Panc1 (cell line): Measurements from ENCODE around the gene CDIP1. TPM values are rescaled to one million over a fixed set of nuclear protein-coding genes. Genes with fewer than 3 reads are reported as not detected.

Experiments used
- ATAC-seq: fragments of 200-7000 bp; cut with Tn5 transposase; 2 replicates; pipeline ENCODE4 v1.9.1; 2020; ENCODE audit warnings: mild to moderate bottlenecking, moderate library complexity
- BruUV-seq: library from RNA; stranded (reverse); fragments of 400-500 nt; replicated peaks from 2 replicates; lab custom pipeline; 2021; lab: Mats Ljungman, UMichigan
- CTCF ChIA-PET: fragments of 300-600 bp; sonication (Branson Sonifier 250); formaldehyde crosslinking; loops from one replicate; lab custom pipeline; 2022; ENCODE audit warnings: antibody characterized with exemption; lab: Charles Lee
- POLR2A ChIA-PET: fragments of 300-600 bp; sonication (Branson Sonifier 250); formaldehyde crosslinking; loops from one replicate; lab custom pipeline; 2022; ENCODE audit warnings: antibody characterized with exemption; lab: Charles Lee
- DNase-seq: peaks from one replicate; pipeline ENCODE4 v3.0.0-alpha.2; 2010; ENCODE audit warnings: low read depth, low spot score
- H3K27ac ChIP-seq: 2 replicates; pipeline ENCODE4 v1.5.1; 2011; ENCODE audit warnings: mild to moderate bottlenecking, low read length, inconsistent platforms
- H3K27me3 ChIP-seq: fragments of 200-500 bp; sonication (Bioruptor generic); 2 replicates; pipeline ENCODE4 v1.6.0; 2014; ENCODE audit warnings: low read length, inconsistent platforms; ENCODE audit not compliant: control insufficient read depth, insufficient read depth
- H3K36me3 ChIP-seq: fragments of 200-500 bp; sonication (Bioruptor generic); 2 replicates; pipeline ENCODE4 v1.5.1; 2014; ENCODE audit warnings: inconsistent platforms, mild to moderate bottlenecking, low read length, moderate library complexity; ENCODE audit not compliant: control insufficient read depth, insufficient read depth
- H3K4me1 ChIP-seq: 2 replicates; pipeline ENCODE4 v1.5.1; 2011; ENCODE audit warnings: inconsistent platforms, mild to moderate bottlenecking, low read length, moderate library complexity; ENCODE audit not compliant: control insufficient read depth, insufficient read depth
- H3K4me3 ChIP-seq, 2 experiments: 2 replicates each; pipeline ENCODE4 v1.5.1; 2011 to 2012; ENCODE audit warnings: low read depth in 2 of 2, low read length in 2 of 2, mild to moderate bottlenecking in 2 of 2, inconsistent platforms in 1 of 2, moderate library complexity in 1 of 2
- H3K9me3 ChIP-seq: fragments of 200-500 bp; sonication (Bioruptor generic); 2 replicates; pipeline ENCODE4 v1.5.1; 2014; ENCODE audit warnings: low read depth, mild to moderate bottlenecking, inconsistent platforms, low read length, moderate library complexity; ENCODE audit not compliant: control insufficient read depth, insufficient read depth
- POLR2AphosphoS5 ChIP-seq: IDR thresholded peaks from 2 replicates; pipeline ENCODE4 v1.6.1; 2012; ENCODE audit warnings: mild to moderate bottlenecking, low read depth, low read length, moderate library complexity
- SIN3A ChIP-seq: IDR thresholded peaks from 2 replicates; pipeline ENCODE4 v1.6.1; 2012; ENCODE audit warnings: low read depth, mild to moderate bottlenecking, low read length, moderate library complexity, borderline replicate concordance; ENCODE audit not compliant: insufficient read depth
- TCF7L2 ChIP-seq: IDR thresholded peaks from 2 replicates; pipeline ENCODE4 v1.6.1; 2011; ENCODE audit warnings: mild to moderate bottlenecking, low read depth, low read length, inconsistent platforms
- in situ Hi-C: cut with HindIII; loops from 2 replicates; pipeline ENCODE4 v1.10.0; 2016; ENCODE audit warnings: low sequenced_read_pairs, low pct_unique_long_range_greater_than_20kb
- intact Hi-C: fragments of 100-400 bp; cut with micrococcal nuclease; formaldehyde crosslinking; loops from one replicate; pipeline ENCODE4 v1.10.0; 2022; ENCODE audit not compliant: unreplicated experiment
- total RNA-seq: library from RNA; stranded (reverse); gene quantifications from one replicate; pipeline ENCODE4 v1.2.1, GENCODE V29; 2021; ENCODE audit not compliant: unreplicated experiment
- TF ChIP-seq, protein P1 (sequence below): fragments of 450-650 bp; IDR thresholded peaks from 2 replicates; pipeline ENCODE4 v1.5.1; 2017; ENCODE audit warnings: mild to moderate bottlenecking
- TF ChIP-seq, protein P2 (sequence below), 2 experiments: IDR thresholded peaks; 2 replicates each; pipeline ENCODE4 v1.6.1; 2011 to 2012; ENCODE audit warnings: low read depth in 2 of 2, control low read depth in 1 of 2, low read length in 1 of 2, mild to moderate bottlenecking in 1 of 2, moderate library complexity in 1 of 2; ENCODE audit not compliant: insufficient read depth in 1 of 2

The CDIP1 gene
- total RNA-seq, 1 experiment from 2014 or later = 26.8 TPM

- H3K27me3 ChIP-seq = no peaks in the 10 kb centered on the region
- TF ChIP-seq TCF7L2 = no peak
- TF ChIP-seq, protein P1, sequence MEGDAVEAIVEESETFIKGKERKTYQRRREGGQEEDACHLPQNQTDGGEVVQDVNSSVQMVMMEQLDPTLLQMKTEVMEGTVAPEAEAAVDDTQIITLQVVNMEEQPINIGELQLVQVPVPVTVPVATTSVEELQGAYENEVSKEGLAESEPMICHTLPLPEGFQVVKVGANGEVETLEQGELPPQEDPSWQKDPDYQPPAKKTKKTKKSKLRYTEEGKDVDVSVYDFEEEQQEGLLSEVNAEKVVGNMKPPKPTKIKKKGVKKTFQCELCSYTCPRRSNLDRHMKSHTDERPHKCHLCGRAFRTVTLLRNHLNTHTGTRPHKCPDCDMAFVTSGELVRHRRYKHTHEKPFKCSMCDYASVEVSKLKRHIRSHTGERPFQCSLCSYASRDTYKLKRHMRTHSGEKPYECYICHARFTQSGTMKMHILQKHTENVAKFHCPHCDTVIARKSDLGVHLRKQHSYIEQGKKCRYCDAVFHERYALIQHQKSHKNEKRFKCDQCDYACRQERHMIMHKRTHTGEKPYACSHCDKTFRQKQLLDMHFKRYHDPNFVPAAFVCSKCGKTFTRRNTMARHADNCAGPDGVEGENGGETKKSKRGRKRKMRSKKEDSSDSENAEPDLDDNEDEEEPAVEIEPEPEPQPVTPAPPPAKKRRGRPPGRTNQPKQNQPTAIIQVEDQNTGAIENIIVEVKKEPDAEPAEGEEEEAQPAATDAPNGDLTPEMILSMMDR = no peak
- TF ChIP-seq POLR2AphosphoS5 = no peak
- TF ChIP-seq, protein P2, sequence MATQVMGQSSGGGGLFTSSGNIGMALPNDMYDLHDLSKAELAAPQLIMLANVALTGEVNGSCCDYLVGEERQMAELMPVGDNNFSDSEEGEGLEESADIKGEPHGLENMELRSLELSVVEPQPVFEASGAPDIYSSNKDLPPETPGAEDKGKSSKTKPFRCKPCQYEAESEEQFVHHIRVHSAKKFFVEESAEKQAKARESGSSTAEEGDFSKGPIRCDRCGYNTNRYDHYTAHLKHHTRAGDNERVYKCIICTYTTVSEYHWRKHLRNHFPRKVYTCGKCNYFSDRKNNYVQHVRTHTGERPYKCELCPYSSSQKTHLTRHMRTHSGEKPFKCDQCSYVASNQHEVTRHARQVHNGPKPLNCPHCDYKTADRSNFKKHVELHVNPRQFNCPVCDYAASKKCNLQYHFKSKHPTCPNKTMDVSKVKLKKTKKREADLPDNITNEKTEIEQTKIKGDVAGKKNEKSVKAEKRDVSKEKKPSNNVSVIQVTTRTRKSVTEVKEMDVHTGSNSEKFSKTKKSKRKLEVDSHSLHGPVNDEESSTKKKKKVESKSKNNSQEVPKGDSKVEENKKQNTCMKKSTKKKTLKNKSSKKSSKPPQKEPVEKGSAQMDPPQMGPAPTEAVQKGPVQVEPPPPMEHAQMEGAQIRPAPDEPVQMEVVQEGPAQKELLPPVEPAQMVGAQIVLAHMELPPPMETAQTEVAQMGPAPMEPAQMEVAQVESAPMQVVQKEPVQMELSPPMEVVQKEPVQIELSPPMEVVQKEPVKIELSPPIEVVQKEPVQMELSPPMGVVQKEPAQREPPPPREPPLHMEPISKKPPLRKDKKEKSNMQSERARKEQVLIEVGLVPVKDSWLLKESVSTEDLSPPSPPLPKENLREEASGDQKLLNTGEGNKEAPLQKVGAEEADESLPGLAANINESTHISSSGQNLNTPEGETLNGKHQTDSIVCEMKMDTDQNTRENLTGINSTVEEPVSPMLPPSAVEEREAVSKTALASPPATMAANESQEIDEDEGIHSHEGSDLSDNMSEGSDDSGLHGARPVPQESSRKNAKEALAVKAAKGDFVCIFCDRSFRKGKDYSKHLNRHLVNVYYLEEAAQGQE (IDR thresholded peaks at IDR 0.05; ENCODE audit: insufficient read depth in 1 of 2, low read depth in 2 of 2, low read length in 1 of 2) = no peak
- no peak for TF ChIP-seq SIN3A
- peak overlapping the region; percentile 66 to 72 for H3K4me3 ChIP-seq
- no peaks in the 10 kb centered on the region for H3K36me3 ChIP-seq
- ATAC-seq (peak; percentile 71), DNase-seq (no peak)
- peaks cover 13% of the 10 kb centered on the region; the same call in 1 of the 2 replicates for H3K9me3 ChIP-seq
- CTCF ChIA-PET = interaction anchor here (1.1 kb wide), 1 partner anchor 11 kb away, joined by 4 read pairs; no protein-coding TSS in a partner anchor
- peaks cover 5% of the 10 kb centered on the region; the same call in 1 of the 2 replicates for H3K4me1 ChIP-seq
- H3K27ac ChIP-seq = peak overlapping the region; percentile 72
- no TSS peak for BruUV-seq
- intact Hi-C loops = no loop called here
- POLR2A ChIA-PET = interaction anchor here (0.6 kb wide), 1 partner anchor 197 kb away, joined by 5 read pairs; the partner anchor contains the start of genes ANKS3 and DNAAF8
- in situ Hi-C loops = no loop called here
These were observed 913 bp downstream of the CDIP1 start for GRCh38 chr16:4537376-4538343.

DNA sequence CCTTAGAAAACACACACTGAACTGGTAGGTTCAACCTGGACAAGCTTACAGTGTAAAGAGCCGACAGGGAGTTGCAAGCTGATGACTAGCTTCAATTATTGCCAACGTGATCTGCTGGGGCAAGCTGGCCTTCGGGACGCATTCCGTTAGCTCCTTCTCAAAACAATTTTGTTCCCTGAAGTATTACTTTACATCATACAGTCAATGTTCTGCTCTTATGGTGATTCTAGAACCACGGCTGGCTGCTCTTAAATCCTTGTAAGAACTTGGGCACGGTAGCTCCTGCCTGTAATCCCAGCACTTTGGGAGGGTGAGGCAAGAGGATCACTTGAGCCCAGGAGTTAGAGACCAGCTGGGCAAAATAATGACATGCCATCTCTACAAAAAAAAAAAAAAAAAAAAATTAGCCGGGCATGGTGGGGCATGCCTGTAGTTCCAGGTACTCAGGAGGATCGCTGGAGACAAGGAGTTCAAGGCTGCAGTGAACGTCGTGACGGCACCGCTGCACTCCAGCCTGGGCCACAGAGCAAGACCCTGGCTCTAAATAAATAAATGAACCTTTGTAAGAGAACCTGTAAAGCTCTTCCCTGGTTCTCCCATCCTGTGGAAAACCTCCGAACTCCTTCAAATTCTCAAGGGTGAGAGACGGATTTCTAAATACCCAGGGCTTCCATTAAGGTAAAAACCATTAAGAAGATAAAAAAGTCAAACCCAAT lies 2.0 kb downstream of the CDIP1 start:
- ChIA-PET CTCF (no interaction called here), POLR2A (no interaction called here)
- Histone ChIP-seq H3K27me3 (no peaks in the 10 kb centered on the region), H3K4me1 (peaks cover 5% of the 10 kb centered on the region; the same call in 1 of the 2 replicates), H3K9me3 (peaks cover 13% of the 10 kb centered on the region; the same call in 1 of the 2 replicates), H3K27ac (no peak overlapping the region), H3K36me3 (no peaks in the 10 kb centered on the region), H3K4me3 (no peak overlapping the region)
- TF ChIP-seq SIN3A (no peak), POLR2AphosphoS5 (no peak), TCF7L2 (no peak)
- TF ChIP-seq, protein P1 = no peak
- TF ChIP-seq, protein P2 (IDR thresholded peaks at IDR 0.05; ENCODE audit: insufficient read depth in 1 of 2, low read depth in 2 of 2, low read length in 1 of 2) = no peak
- DNase-seq (no peak), ATAC-seq (no peak)
- intact Hi-C loops = no loop called here
- TSS peak; percentile 69 for BruUV-seq
- in situ Hi-C loops = no loop called here
